LNCAP (cell line): ENCODE results near the gene FADD.

Experiments
- TF ChIP-seq, protein P1 (sequence below): fragments of 450-650 bp; IDR thresholded peaks from 2 replicates; pipeline ENCODE4 v1.5.1; 2017; ENCODE audit warnings: mild to moderate bottlenecking

FADD gene

DNA sequence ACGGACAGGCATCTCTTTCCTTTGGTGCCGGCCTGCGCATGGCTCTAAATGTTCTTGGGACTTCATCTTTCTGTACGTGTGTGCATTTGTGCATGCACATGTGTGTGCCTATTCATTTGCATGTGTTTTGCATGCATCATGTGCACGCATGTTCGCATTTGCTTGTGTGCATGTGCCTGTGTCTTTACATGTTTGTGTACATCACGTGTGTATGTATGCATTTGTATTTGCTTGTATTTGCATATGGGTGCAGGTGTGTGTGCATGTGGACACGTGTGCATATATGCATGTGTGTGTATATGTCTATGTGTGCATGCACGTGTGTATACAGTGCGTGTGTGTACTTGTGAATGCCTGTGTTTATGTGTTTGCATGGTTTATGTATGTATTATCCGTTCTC lies 13.5 kb upstream of the FADD start:
- TF ChIP-seq, protein P1, sequence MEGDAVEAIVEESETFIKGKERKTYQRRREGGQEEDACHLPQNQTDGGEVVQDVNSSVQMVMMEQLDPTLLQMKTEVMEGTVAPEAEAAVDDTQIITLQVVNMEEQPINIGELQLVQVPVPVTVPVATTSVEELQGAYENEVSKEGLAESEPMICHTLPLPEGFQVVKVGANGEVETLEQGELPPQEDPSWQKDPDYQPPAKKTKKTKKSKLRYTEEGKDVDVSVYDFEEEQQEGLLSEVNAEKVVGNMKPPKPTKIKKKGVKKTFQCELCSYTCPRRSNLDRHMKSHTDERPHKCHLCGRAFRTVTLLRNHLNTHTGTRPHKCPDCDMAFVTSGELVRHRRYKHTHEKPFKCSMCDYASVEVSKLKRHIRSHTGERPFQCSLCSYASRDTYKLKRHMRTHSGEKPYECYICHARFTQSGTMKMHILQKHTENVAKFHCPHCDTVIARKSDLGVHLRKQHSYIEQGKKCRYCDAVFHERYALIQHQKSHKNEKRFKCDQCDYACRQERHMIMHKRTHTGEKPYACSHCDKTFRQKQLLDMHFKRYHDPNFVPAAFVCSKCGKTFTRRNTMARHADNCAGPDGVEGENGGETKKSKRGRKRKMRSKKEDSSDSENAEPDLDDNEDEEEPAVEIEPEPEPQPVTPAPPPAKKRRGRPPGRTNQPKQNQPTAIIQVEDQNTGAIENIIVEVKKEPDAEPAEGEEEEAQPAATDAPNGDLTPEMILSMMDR: no peak

DNA sequence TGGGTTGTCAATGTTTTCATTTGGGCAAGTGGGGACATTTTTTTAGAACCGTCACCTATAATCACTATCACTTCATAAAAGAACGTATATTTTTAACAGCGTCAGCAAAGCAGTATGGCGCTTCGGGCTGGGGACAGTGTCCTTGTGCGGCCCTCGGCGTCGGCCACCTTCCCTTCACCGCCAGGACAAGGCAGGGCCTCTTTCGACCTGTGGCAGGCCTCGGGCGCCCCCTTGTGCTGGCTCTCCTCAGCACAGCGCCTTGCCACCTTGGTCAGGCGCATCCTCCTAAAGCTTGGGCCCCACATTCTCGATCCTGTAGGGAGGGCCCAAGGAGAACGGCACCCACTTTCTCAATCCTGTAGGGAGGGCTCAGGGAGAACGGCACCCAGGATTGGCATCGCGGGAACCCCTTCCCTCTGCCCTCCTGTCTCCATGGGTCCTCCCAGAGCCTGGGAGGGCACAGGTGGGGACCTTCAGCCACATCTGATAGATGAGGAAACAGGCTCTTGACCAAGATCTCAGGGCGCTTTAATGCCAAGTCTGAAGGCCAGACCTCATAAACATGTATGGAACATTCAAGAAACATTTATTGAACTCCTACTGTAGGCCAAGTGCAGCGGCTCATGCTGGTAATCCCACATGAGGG lies 11.5 kb upstream of the FADD start:
- TF ChIP-seq, protein P1: peak; percentile 95

DNA sequence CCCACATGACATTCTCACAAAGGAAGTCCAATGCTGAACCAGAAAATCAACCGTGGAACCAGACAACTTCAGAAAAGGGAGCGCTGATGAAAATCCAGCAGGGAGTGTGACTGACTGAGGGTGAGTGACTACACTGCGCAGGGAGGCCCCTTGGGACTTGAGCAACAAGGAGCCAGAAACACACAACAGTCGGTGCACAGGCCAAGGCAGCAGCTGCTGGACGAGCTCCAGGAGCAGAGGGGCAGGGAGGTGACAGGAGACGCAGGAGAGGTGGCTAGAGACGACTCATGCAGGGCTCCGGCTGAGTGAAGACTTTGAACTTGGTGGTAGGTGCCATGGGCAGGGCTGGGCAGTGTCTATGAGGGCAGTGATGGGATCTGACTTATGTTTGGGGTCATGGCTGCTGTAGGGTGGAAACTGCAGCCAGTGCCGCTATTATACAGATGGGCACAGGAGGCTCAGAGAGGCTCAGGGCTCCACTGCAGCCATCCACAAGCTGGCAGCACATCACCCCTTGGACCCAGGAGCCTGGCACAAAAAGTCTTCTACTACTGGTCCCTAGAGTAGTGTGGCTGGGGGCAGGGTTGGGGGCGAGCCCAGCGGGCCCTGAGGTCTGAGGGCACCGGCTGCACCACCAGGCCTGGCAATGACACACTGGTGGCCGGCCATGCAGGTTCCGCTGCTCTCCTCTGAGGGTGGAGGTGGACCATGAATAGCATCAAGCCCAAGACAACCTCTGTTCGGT lies 10.3 kb upstream of the FADD start:
- TF ChIP-seq, protein P1: no peak

DNA sequence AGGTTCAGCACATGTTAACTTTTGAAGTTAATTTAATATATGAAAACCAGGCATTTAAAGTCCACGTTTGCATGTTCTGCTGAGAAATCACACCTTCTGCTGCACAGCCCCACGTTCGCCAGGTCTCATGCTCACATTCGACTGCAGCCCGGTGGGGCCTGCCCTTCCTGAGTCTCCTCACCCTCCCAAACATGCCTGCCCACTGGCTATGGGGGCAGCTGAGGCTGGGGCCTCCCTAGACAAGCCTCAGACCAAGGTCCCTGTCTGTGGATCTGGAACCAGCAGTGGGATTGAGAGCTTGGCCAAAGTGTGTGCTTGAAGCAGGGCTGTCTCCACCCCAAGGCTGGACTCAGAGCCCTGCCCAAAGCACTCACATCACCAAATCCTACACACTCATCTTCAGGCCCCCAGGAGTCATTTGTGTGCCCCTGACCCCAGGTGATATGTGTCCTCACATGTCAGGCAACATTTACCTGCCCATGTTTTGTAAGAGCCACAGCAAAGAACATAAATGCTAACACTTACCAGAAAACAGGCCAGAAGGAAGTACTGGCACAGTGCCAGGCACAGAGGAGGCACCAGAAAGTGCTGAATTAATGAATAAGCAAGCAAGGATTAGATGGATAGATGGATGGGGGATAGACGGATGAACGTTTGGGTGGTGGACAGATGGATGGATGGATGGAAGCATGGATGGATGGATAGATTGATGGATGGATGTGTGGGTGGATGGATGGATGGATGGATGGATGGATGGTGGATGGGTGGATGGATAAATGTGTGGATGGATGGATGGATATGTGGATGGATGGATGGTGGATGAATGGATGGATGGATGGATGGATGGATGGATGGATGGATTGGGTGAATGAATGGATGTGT lies 9.4 kb upstream of the FADD start:
- TF ChIP-seq, protein P1: no peak

DNA sequence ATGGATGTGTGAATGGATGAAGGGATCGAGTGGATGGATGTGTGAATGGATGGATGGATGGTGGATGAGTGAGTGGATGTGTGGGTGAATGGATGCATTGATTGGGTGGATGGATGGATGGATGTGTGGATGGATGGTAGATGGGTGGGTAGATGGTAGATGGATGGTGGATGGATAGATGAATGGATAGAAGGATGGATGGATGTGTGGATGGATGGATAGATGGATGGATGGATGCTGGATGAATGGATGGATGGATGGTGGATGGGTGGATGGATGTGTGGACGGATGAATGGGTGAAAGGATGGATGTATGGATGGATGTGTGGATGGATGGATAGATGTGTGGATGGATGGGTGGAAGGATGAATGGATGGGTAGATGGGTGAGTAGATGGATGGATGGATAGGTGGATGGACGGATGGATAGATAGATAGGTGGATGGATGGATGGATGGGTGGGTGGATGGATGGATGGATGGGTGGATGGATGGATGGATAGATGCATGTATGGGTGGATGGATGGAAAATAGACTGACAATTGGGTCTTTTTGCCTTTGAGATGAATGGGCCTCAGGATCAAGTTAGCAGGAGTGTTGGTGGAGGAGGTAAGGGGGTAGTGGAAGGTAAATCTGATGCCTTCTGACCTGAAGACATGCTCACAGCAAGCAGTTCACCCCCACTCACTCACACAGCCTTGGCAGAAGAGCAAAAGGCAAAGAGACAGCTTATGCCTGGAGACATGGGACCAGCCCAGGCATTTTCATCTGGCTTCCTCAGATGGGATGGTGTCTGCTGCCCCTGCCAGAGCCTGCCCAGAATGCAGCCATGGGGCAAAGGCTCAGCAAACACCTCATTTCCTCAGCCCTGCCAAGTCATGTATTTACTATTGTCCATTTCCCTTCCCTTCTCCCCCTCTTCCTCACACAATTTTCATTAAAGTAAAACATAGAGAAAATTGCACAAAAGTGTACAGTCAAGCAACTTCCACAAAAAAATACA lies 8.0 kb upstream of the FADD start:
- TF ChIP-seq, protein P1: no peak

DNA sequence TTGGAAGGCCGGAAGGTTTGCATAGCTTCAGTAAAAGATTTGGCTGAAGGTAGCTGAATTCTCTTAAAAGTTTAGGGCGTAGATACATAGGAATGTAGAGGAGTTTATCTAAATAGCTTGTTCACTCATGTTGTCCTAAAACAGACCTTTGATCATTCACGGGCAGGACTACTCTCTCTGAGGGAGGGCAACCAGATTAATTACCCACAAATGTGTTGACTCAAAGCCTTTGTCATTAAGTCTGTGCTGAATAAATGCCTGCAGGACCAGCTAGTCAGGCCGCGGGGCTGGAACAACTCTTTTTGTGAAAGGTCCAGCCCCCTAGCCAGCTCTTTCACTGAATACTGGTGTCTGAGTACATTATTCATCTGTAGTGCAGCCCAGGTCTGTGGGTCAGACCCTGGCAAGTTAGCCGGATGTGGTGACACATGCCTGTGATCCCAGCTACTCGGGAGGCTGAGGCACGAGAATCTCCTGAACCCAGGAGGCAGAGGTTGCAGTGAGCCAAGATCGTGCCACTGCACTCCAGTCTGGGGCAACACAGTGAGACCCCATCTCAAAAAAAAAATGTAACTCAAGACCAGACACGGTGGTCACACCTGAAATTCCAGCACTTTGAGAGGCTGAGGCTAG lies 2.8 kb upstream of the FADD start:
- TF ChIP-seq, protein P1: no peak
